GM12878 (cell line): ENCODE results near the gene ITCH. TPM values are rescaled to one million over a fixed set of nuclear protein-coding genes. Genes with fewer than 3 reads are reported as not detected.
A peak's percentile ranks its signal among the peaks of the same experiment; 100 is the strongest.

Experiments
- ATAC-seq: fragments of 200-7000 bp; cut with Tn5 transposase; 3 replicates; pipeline ENCODE4 v1.9.1; 2020; ENCODE audit warnings: mild to moderate bottlenecking, moderate library complexity
- BruUV-seq: library from RNA; stranded (reverse); fragments of 400-500 nt; replicated peaks from 2 replicates; lab custom pipeline; 2021; lab: Mats Ljungman, UMichigan
- CTCF ChIA-PET: fragments of 300-600 bp; sonication (Branson Sonifier 250); formaldehyde crosslinking; extraction: SDS; loops from one replicate; lab custom pipeline; 2021; ENCODE audit warnings: inconsistent platforms; lab: Yijun Ruan, JAX
- POLR2A ChIA-PET: fragments of 350-600 bp; formaldehyde crosslinking; extraction: SDS; loops from one replicate; lab custom pipeline; 2021; ENCODE audit warnings: inconsistent platforms; lab: Charles Lee
- RAD21 ChIA-PET: fragments of 300-600 bp; sonication (Branson Sonifier 250); formaldehyde crosslinking; loops from one replicate; lab custom pipeline; 2023; ENCODE audit warnings: antibody characterized with exemption; ENCODE audit not compliant: unreplicated experiment; lab: Charles Lee
- SMC1A ChIA-PET: fragments of 300-600 bp; sonication (Branson Sonifier 250); formaldehyde crosslinking; loops from one replicate; lab custom pipeline; 2023; ENCODE audit not compliant: unreplicated experiment, uncharacterized antibody; lab: Charles Lee
- DNase-seq: peaks from one replicate; pipeline ENCODE4 v3.0.0-alpha.2; 2011; ENCODE audit warnings: low read depth, low spot score
- FAIRE-seq: peaks from 3 replicates; lab custom pipeline; 2011; peaks lifted over from hg19 to GRCh38; lab: Jason Lieb, UNC
- H2AFZ ChIP-seq: 2 replicates; pipeline ENCODE4 v1.6.0; 2011; ENCODE audit warnings: low read depth, low read length, control low read depth; ENCODE audit not compliant: control insufficient read depth
- H3K27ac ChIP-seq: 2 replicates; pipeline ENCODE4 v1.5.1; 2011; ENCODE audit warnings: control low read depth; ENCODE audit not compliant: control insufficient read depth, insufficient read depth
- H3K27me3 ChIP-seq, 2 experiments: replicated peaks in 1 of 2; 2 replicates each; pipeline versions ENCODE4 v1.6.0 to v1.6.1; 2011; ENCODE audit warnings: low read length in 1 of 2; ENCODE audit not compliant: control insufficient read depth in 2 of 2, insufficient read depth in 2 of 2
- H3K36me3 ChIP-seq, 2 experiments: 2 replicates each; pipeline ENCODE4 v1.5.1; 2011; ENCODE audit warnings: low read length in 1 of 2; ENCODE audit not compliant: control insufficient read depth in 2 of 2, insufficient read depth in 2 of 2
- H3K4me1 ChIP-seq: 2 replicates; pipeline ENCODE4 v1.6.1; 2011; ENCODE audit warnings: mild to moderate bottlenecking, low read length, moderate library complexity, mixed read lengths; ENCODE audit not compliant: control insufficient read depth, insufficient read depth
- H3K4me2 ChIP-seq: 2 replicates; pipeline ENCODE4 v1.6.0; 2011; ENCODE audit warnings: control low read depth; ENCODE audit not compliant: control insufficient read depth, insufficient read depth
- H3K4me3 ChIP-seq: fragments of 200-600 bp; sonication (generic); 2 replicates; pipeline ENCODE4 v1.5.1; 2016
- H3K79me2 ChIP-seq: 2 replicates; pipeline ENCODE4 v1.6.0; 2011; ENCODE audit warnings: low read length; ENCODE audit not compliant: control insufficient read depth, insufficient read depth
- H3K9ac ChIP-seq: 2 replicates; pipeline ENCODE4 v1.8.0; 2011; ENCODE audit warnings: low read length, control low read depth, mixed read lengths; ENCODE audit not compliant: control insufficient read depth, insufficient read depth
- H3K9me3 ChIP-seq: replicated peaks from 3 replicates; pipeline ENCODE4 v1.5.1; 2011; ENCODE audit warnings: mild to moderate bottlenecking, low read length; ENCODE audit not compliant: control insufficient read depth, insufficient read depth
- H4K20me1 ChIP-seq: 2 replicates; pipeline ENCODE4 v1.6.0; 2011; ENCODE audit not compliant: control insufficient read depth, insufficient read depth
- CBX5 ChIP-seq: sonication (generic); IDR thresholded peaks from 2 replicates; pipeline ENCODE4 v1.6.1; 2016; ENCODE audit warnings: low read depth, moderate library complexity, mild to moderate bottlenecking, inconsistent platforms
- DPF2 ChIP-seq: fragments of 450-650 bp; IDR thresholded peaks from 2 replicates; pipeline ENCODE4 v1.6.1; 2017; ENCODE audit warnings: mild to moderate bottlenecking
- EGR1 ChIP-seq, 2 experiments: IDR thresholded peaks; 1 replicate in 1 of 2; 2 replicates in 1 of 2; pipeline ENCODE4 v1.6.1; 2011 to 2012; ENCODE audit warnings: low read depth in 2 of 2, low read length in 2 of 2, borderline replicate concordance in 1 of 2, mild to moderate bottlenecking in 1 of 2, moderate library complexity in 1 of 2
- ETV6 ChIP-seq, 2 experiments: fragments of 450-650 bp in 1 of 2; IDR thresholded peaks in 1 of 2; conservative IDR thresholded peaks in 1 of 2; 2 replicates each; pipeline ENCODE4 v1.6.1; 2014; ENCODE audit warnings: antibody characterized with exemption in 1 of 2, borderline replicate concordance in 1 of 2, low read depth in 1 of 2, mild to moderate bottlenecking in 1 of 2, moderate library complexity in 1 of 2
- EZH2 ChIP-seq: IDR thresholded peaks from 2 replicates; pipeline ENCODE4 v1.6.1; 2012; ENCODE audit warnings: low read depth, mild to moderate bottlenecking, control low read depth, inconsistent platforms, low read length, borderline replicate concordance; ENCODE audit not compliant: control insufficient read depth
- HDGF ChIP-seq: fragments of 450-650 bp; IDR thresholded peaks from 2 replicates; pipeline ENCODE4 v1.6.1; 2016; ENCODE audit warnings: antibody characterized with exemption
- IKZF1 ChIP-seq: fragments of 450-650 bp; conservative IDR thresholded peaks from 2 replicates; pipeline ENCODE4 v1.6.1; 2017; ENCODE audit warnings: antibody characterized with exemption, mild to moderate bottlenecking
- NFIC ChIP-seq: IDR thresholded peaks from 2 replicates; pipeline ENCODE4 v1.6.1; 2012; ENCODE audit warnings: low read depth, mild to moderate bottlenecking, inconsistent platforms, low read length, moderate library complexity
- SRF ChIP-seq, 2 experiments: IDR thresholded peaks; 2 replicates each; pipeline ENCODE4 v1.6.1; 2011; ENCODE audit warnings: low read depth in 2 of 2, low read length in 2 of 2, mild to moderate bottlenecking in 1 of 2, moderate library complexity in 1 of 2
- TARDBP ChIP-seq: IDR thresholded peaks from 2 replicates; pipeline ENCODE4 v1.6.1; 2016; ENCODE audit warnings: borderline replicate concordance
- ZBED1 ChIP-seq: IDR thresholded peaks from 2 replicates; pipeline ENCODE4 v1.6.1; 2016; ENCODE audit warnings: borderline replicate concordance
- ZNF622 ChIP-seq: fragments of 450-650 bp; IDR thresholded peaks from 2 replicates; pipeline ENCODE4 v1.6.1; 2017; ENCODE audit warnings: mild to moderate bottlenecking, inconsistent platforms
- WGBS: methylation state at CpG from one replicate; pipeline ENCODE4 v1.1.6; 2016; ENCODE audit warnings: low lambda C conversion rate; ENCODE audit not compliant: insufficient replicate concordance, insufficient coverage; ENCODE audit errors: missing lambda C conversion rate; 5-methylcytosine and 5-hydroxymethylcytosine counted together
- in situ Hi-C: fragments of 300-500 bp; cut with MboI; formaldehyde crosslinking; loops from 9 replicates; pipeline ENCODE4 v1.14.3; 2018; ENCODE audit warnings: mixed read lengths
- intact Hi-C: fragments of 100-400 bp; cut with micrococcal nuclease; formaldehyde crosslinking; loops from one replicate; pipeline ENCODE4 v1.14.2; 2022; ENCODE audit not compliant: unreplicated experiment
- polyA plus RNA-seq, 11 experiments: library from polyadenylated mRNA; depleted of rRNA in 4 of 11; unstranded in 6 of 11; stranded (reverse) in 5 of 11; fragments of >200 nt; fragmentation: Nextera tagmentation in 4 of 11; fragmentation: Illumina TruSeq in 1 of 11; extraction: Ambion mirVana in 4 of 11; extraction: Trizol in 1 of 11; gene quantifications; 1 replicate in 1 of 11; 2 replicates in 10 of 11; pipeline versions ENCODE4 v1.2.1 to v1.2.3, GENCODE V29; 2011 to 2016; ENCODE audit warnings: inconsistent platforms in 2 of 11, missing spikeins in 2 of 11, low read depth in 1 of 11
- total RNA-seq, 4 experiments: library from RNA; depleted of rRNA in 3 of 4; stranded (reverse); fragments of >200 nt in 3 of 4; fragmentation: Illumina TruSeq in 1 of 4; extraction: Trizol in 1 of 4; gene quantifications; 2 replicates each; pipeline versions ENCODE4 v1.2.1 to v1.2.3, GENCODE V29; 2013 to 2021
- TF ChIP-seq, protein P1 (sequence below): fragments of 450-650 bp; IDR thresholded peaks from 2 replicates; pipeline ENCODE4 v1.6.1; 2017; ENCODE audit warnings: mild to moderate bottlenecking, moderate library complexity

ITCH gene
- total and polyA plus RNA-seq, 10 of the 15 experiments (the other 5 are each of a cell fraction or from before 2014, with no cell fraction given), result 7.5 to 46.1 (median 21.5) TPM

DNA sequence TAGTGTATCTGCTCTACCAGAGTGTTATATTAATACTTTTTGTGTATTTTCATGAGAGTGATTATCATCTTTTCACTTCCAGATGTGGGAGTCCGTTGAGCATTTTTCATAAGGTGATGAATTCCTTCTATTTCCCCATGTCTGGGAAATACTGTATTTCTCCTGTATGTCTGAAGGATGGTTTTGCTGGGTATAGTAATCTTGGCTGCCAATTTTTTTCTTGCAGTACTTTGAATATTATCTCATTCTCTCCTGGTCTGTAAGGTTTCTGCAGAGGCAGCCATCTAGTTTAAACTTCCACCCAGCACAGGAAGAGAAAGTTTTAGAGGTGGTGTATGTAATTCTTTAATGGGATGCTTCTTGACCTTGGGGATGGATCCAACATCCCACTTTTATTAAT is 137.8 kb downstream of the ITCH start:
- no peaks in the 10 kb centered on the region for H3K79me2 ChIP-seq
- RAD21 ChIA-PET, result no interaction called here
- DNase-seq (no peak), ATAC-seq (no peak), FAIRE-seq (no peak)
- no peaks in the 10 kb centered on the region for H4K20me1 ChIP-seq
- intact Hi-C loops (no loop called here), in situ Hi-C loops (no loop called here)
- H3K4me2 ChIP-seq, result no peak overlapping the region
- no peak overlapping the region for H3K27ac ChIP-seq
- no peak overlapping the region for H3K9ac ChIP-seq
- no peaks in the 10 kb centered on the region; the same call in 1 of the 3 replicates for H3K9me3 ChIP-seq
- CTCF ChIA-PET, result no interaction called here
- no peak overlapping the region for H2AFZ ChIP-seq
- no peak overlapping the region for H3K4me3 ChIP-seq
- no TSS peak for BruUV-seq
- H3K36me3 ChIP-seq, result peaks cover 0 to 13% of the 10 kb centered on the region in 2 experiments; a peak in 1 of 4 replicates
- H3K27me3 ChIP-seq, result no peaks in the 10 kb centered on the region
- no peaks in the 10 kb centered on the region for H3K4me1 ChIP-seq
- TF ChIP-seq TARDBP (no peak), CBX5 (0 out of 2 replicates have a peak, but pooled peaks have one; percentile 35)
- TF ChIP-seq, all 136 proteins: peak for 1
- 100% methylated on average over 1 of the region's 1 CpG for WGBS
- ChIA-PET SMC1A (no interaction called here), POLR2A (no interaction called here)

DNA sequence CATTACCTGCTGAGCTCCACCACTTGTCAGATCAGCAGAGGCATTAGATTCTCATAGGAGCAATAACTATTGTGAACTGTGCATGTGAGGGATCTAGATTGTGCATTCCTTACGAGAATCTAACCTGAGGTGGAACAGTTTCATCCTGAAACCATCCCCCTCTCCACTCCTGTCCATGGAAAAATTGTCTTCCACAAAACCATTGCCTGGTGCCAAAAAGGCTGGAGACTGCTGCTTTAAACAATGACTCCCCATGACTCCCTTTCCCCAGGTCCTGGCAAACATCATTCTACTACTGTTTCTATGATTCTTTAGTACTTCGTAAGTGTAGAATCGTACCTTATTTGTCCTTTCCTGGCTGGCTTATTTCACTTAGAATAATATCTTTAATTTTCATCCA is 143.4 kb downstream of the ITCH start:
- Histone ChIP-seq H3K79me2 (no peaks in the 10 kb centered on the region), H3K9ac (no peak overlapping the region), H2AFZ (no peak overlapping the region), H3K4me2 (no peak overlapping the region), H3K4me3 (no peak overlapping the region), H3K36me3 (peaks cover 0 to 22% of the 10 kb centered on the region in 2 experiments; a peak in 2 of 4 replicates), H4K20me1 (no peaks in the 10 kb centered on the region), H3K27ac (no peak overlapping the region), H3K4me1 (no peaks in the 10 kb centered on the region), H3K27me3 (no peaks in the 10 kb centered on the region), H3K9me3 (no peaks in the 10 kb centered on the region)
- DNase-seq, result no peak
- no peak for FAIRE-seq
- ChIA-PET POLR2A (no interaction called here), SMC1A (interaction anchor here (1.5 kb wide), 1 partner anchor 193 kb away, joined by 6 read pairs; no protein-coding TSS in a partner anchor), RAD21 (no interaction called here), CTCF (interaction anchor here (1.0 kb wide), 1 partner anchor 263 kb away, joined by 3 read pairs; no protein-coding TSS in a partner anchor)
- in situ Hi-C loops, result no loop called here
- WGBS, result 98% methylated on average over 3 of the region's 3 CpGs
- no peak for ATAC-seq
- BruUV-seq, result no TSS peak
- intact Hi-C loops, result no loop called here
- no peak for TF ChIP-seq EGR1 (IDR thresholded peaks at IDR 0.05; ENCODE audit: borderline replicate concordance in 1 of 2, low read depth in 2 of 2, low read length in 2 of 2)
- TF ChIP-seq ZBED1, result no peak
- no peak for TF ChIP-seq HDGF
- no peak for TF ChIP-seq IKZF1
- TF ChIP-seq, protein P1, sequence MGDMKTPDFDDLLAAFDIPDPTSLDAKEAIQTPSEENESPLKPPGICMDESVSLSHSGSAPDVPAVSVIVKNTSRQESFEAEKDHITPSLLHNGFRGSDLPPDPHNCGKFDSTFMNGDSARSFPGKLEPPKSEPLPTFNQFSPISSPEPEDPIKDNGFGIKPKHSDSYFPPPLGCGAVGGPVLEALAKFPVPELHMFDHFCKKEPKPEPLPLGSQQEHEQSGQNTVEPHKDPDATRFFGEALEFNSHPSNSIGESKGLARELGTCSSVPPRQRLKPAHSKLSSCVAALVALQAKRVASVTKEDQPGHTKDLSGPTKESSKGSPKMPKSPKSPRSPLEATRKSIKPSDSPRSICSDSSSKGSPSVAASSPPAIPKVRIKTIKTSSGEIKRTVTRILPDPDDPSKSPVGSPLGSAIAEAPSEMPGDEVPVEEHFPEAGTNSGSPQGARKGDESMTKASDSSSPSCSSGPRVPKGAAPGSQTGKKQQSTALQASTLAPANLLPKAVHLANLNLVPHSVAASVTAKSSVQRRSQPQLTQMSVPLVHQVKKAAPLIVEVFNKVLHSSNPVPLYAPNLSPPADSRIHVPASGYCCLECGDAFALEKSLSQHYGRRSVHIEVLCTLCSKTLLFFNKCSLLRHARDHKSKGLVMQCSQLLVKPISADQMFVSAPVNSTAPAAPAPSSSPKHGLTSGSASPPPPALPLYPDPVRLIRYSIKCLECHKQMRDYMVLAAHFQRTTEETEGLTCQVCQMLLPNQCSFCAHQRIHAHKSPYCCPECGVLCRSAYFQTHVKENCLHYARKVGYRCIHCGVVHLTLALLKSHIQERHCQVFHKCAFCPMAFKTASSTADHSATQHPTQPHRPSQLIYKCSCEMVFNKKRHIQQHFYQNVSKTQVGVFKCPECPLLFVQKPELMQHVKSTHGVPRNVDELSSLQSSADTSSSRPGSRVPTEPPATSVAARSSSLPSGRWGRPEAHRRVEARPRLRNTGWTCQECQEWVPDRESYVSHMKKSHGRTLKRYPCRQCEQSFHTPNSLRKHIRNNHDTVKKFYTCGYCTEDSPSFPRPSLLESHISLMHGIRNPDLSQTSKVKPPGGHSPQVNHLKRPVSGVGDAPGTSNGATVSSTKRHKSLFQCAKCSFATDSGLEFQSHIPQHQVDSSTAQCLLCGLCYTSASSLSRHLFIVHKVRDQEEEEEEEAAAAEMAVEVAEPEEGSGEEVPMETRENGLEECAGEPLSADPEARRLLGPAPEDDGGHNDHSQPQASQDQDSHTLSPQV, result no peak
- TF ChIP-seq SRF (IDR thresholded peaks at IDR 0.05; ENCODE audit: low read depth in 2 of 2, low read length in 2 of 2), result no peak
- no peak for TF ChIP-seq ZNF622
- no peak for TF ChIP-seq DPF2
- no peak for TF ChIP-seq EZH2
- no peak for TF ChIP-seq ETV6 (conservative IDR thresholded peaks at IDR 0.05 in 1 of 2, IDR thresholded peaks at IDR 0.05 in 1 of 2; ENCODE audit: borderline replicate concordance in 1 of 2, low read depth in 1 of 2)
- TF ChIP-seq CBX5, result no peak
- no peak for TF ChIP-seq NFIC
